Gastrocnemius medialis (tissue), 4 donors: ENCODE data around the gene LCLAT1. TPM values are rescaled to one million over a fixed set of nuclear protein-coding genes. Genes with fewer than 3 reads are reported as not detected.

Experiments
- ATAC-seq, 2 donors: fragments of 150-250 bp; one replicate each; pipeline ENCODE4 v1.9.1; 2016
- DNase-seq, 2 donors: peaks; one replicate each; pipeline ENCODE4 v3.0.0-alpha.2; 2019
- H3K27ac ChIP-seq, 4 donors: fragments of 200-600 bp; sonication (generic); 1 replicate in 1 of 4; 2 replicates in 3 of 4; pipeline ENCODE4 v1.5.1; 2016 to 2018; ENCODE audit warnings: mild to moderate bottlenecking in 2 of 4, moderate library complexity in 1 of 4
- H3K27me3 ChIP-seq, 3 donors: fragments of 200-600 bp; sonication (generic) in 2 of 3; 1 replicate in 1 of 3; 2 replicates in 2 of 3; pipeline versions ENCODE4 v1.5.1 to v1.6.0; 2016 to 2019; ENCODE audit warnings: mild to moderate bottlenecking in 1 of 3, moderate library complexity in 1 of 3
- H3K36me3 ChIP-seq, 2 donors: fragments of 200-600 bp; sonication (generic) in 1 of 2; one replicate each; pipeline ENCODE4 v1.5.1; 2017 to 2018
- H3K4me1 ChIP-seq, 2 donors: fragments of 200-600 bp; sonication (generic) in 1 of 2; one replicate each; pipeline ENCODE4 v1.5.1; 2016 to 2017; ENCODE audit warnings: mild to moderate bottlenecking in 2 of 2
- H3K4me3 ChIP-seq, 4 donors: fragments of 200-600 bp; sonication (generic) in 3 of 4; 1 replicate in 1 of 4; 2 replicates in 3 of 4; pipeline ENCODE4 v1.5.1; 2016 to 2019; ENCODE audit warnings: mild to moderate bottlenecking in 2 of 4
- H3K9me3 ChIP-seq, 3 donors: fragments of 200-600 bp; sonication (generic) in 2 of 3; 1 replicate in 1 of 3; 2 replicates in 2 of 3; pipeline ENCODE4 v1.5.1; 2016 to 2019
- POLR2A ChIP-seq, 2 donors: fragments of 450-650 bp; IDR thresholded peaks; one replicate each; pipeline ENCODE4 v1.6.1; 2017; ENCODE audit warnings: antibody characterized with exemption in 2 of 2, mild to moderate bottlenecking in 2 of 2, moderate library complexity in 2 of 2
- in situ Hi-C, 4 donors: fragments of 200-750 bp; cut with MboI; loops; one replicate each; pipeline versions ENCODE4 v1.15.0 to v1.8.0; 2017; ENCODE audit warnings: low sequenced_read_pairs in 4 of 4
- intact Hi-C: fragments of 100-400 bp; cut with DNase I; formaldehyde crosslinking; loops from one replicate; pipeline ENCODE4 v1.15.1; 2023; ENCODE audit warnings: low total_unique reads
- total RNA-seq, 4 donors: library from RNA; depleted of rRNA; stranded (reverse); fragments of >200 nt; gene quantifications; one replicate each; pipeline versions ENCODE4 v1.1.0 to v1.2.3, GENCODE V29; 2016
- TF ChIP-seq, protein P1 (sequence below), 5 experiments: fragments of 450-650 bp in 3 of 5; fragments of 200-600 bp in 2 of 5; sonication (generic) in 2 of 5; IDR thresholded peaks in 4 of 5; conservative IDR thresholded peaks in 1 of 5; 1 replicate in 4 of 5; 2 replicates in 1 of 5; pipeline ENCODE4 v1.5.1; 2016 to 2019; ENCODE audit warnings: antibody characterized with exemption in 5 of 5, mild to moderate bottlenecking in 3 of 5, moderate library complexity in 3 of 5

The LCLAT1 gene
- total RNA-seq = 10 to 100 TPM in 2 of 4 donors, 1 to 10 TPM in 2; 4.3 to 14.5 (median 11.3) TPM

DNA sequence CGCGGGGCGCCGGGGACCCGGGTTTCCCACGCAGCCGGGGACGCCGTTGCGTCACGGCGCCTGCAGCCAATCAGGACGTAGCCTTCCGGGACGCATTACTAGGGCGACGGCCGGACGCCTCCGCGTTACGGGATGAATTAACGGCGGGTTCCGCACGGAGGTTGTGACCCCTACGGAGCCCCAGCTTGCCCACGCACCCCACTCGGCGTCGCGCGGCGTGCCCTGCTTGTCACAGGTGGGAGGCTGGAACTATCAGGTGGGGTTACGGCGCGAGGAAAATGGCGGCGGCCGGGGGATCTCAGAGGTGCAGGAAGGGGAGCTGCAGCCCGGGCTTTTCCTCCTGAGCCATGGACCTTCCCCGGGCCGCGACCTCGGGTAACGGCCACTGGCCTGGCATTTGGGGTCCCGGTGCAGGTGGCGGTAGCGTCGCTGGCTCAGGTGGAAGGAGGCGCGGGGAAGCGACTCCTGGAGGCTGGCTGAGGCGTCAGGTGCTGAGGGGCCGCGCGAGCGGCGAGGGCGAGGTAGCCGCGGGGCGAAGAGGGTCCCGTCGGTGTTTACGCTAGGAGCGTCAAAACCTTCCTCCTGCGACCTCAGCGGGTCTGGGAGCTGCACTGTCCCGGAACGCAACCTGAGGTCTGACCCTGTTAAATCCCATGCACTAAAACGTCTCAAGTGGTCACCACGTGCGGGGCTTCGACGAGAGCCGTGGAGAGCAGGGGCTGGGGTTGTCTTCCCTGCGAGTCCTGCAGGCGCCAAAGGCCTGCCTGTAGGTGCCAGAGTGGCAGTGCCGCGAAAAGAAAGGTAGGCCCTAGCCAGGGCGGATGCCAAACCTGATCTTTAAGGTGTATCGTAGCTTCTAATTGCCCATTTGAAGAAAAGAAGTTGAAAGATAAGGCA lies at the start of gene LCLAT1:
Gene LCLAT1 (plus strand): TSS at position 98 of the 897 bp plus-strand sequence. CDS start 78,345 bp downstream, outside the sequence.
- in situ Hi-C loops = no loop called here

DNA sequence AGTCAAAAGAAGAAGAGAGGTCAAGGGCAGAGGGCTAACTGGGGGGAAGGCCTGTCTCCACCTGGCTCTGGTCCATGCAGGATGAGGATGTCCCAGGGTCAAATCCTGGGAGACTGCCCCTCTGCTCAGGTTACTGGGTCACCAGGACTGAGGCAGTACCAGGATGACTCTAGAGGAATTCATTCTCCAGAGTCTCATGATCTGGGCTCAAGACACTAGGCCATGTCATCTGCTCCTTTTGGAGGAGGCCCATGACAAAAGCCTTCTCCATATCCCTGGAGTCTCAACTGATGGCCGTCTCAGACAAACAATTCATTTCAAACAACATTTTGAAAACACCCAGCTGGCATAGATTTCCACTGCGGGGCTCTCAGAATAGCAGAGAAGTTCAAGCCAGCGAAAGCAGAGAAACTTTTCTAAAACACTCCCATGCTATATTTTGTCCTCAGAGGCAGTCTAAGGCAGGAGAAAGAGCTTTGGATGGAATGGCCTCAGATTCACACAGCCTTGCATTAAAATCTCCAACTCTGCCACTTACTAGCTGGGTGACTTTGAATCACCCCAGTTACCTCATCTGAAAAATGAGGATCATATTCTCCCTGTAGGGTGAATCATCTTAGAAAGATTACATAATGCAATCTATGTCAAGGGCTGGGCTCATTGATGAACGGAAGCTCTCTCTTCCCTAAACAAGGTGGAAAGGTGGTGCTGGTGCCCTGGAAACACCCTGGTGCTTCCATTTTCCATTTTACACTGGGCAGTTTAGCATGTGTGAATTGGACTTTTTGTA lies 48.8 kb upstream of the LCLAT1 start:
- no peak for ATAC-seq
- H3K36me3 ChIP-seq = no peaks in the 10 kb centered on the region
- intact Hi-C loops = no loop called here
- H3K27me3 ChIP-seq = no peaks in the 10 kb centered on the region
- no peaks in the 10 kb centered on the region for H3K9me3 ChIP-seq
- H3K4me3 ChIP-seq = no peak overlapping the region
- DNase-seq = no peak
- H3K27ac ChIP-seq = no peak overlapping the region
- in situ Hi-C loops = no loop called here
- no peaks in the 10 kb centered on the region for H3K4me1 ChIP-seq
- TF ChIP-seq, protein P1, sequence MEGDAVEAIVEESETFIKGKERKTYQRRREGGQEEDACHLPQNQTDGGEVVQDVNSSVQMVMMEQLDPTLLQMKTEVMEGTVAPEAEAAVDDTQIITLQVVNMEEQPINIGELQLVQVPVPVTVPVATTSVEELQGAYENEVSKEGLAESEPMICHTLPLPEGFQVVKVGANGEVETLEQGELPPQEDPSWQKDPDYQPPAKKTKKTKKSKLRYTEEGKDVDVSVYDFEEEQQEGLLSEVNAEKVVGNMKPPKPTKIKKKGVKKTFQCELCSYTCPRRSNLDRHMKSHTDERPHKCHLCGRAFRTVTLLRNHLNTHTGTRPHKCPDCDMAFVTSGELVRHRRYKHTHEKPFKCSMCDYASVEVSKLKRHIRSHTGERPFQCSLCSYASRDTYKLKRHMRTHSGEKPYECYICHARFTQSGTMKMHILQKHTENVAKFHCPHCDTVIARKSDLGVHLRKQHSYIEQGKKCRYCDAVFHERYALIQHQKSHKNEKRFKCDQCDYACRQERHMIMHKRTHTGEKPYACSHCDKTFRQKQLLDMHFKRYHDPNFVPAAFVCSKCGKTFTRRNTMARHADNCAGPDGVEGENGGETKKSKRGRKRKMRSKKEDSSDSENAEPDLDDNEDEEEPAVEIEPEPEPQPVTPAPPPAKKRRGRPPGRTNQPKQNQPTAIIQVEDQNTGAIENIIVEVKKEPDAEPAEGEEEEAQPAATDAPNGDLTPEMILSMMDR (IDR thresholded peaks at IDR 0.05 in 4 of 5, conservative IDR thresholded peaks at IDR 0.05 in 1 of 5) = no peak
- no peak for TF ChIP-seq POLR2A (IDR thresholded peaks at IDR 0.05)

More for the DNA sequence above, at the start of gene LCLAT1:
- H3K27ac ChIP-seq = peak within 1 kb of the TSS; percentile 68 to 88 (median 79)
- H3K4me3 ChIP-seq = peak within 1 kb of the TSS; percentile 72 to 99 (median 96)
- TF ChIP-seq, protein P1 (IDR thresholded peaks at IDR 0.05 in 4 of 5, conservative IDR thresholded peaks at IDR 0.05 in 1 of 5) = no peak
- no peak for TF ChIP-seq POLR2A (IDR thresholded peaks at IDR 0.05)
- no peaks in the 10 kb centered on the region for H3K36me3 ChIP-seq
- no peaks in the 10 kb centered on the region for H3K9me3 ChIP-seq
- peak; percentile 90 to 91 for ATAC-seq
- intact Hi-C loops = loop anchor here (5.0 to 10.0 kb wide), 3 partner anchors 65 to 257 kb away; no protein-coding TSS in a partner anchor
- H3K27me3 ChIP-seq = no peaks in the 10 kb centered on the region
- peak; percentile 64 to 71 for DNase-seq
- peaks cover 17 to 18% of the 10 kb centered on the region in 2 donors for H3K4me1 ChIP-seq

DNA sequence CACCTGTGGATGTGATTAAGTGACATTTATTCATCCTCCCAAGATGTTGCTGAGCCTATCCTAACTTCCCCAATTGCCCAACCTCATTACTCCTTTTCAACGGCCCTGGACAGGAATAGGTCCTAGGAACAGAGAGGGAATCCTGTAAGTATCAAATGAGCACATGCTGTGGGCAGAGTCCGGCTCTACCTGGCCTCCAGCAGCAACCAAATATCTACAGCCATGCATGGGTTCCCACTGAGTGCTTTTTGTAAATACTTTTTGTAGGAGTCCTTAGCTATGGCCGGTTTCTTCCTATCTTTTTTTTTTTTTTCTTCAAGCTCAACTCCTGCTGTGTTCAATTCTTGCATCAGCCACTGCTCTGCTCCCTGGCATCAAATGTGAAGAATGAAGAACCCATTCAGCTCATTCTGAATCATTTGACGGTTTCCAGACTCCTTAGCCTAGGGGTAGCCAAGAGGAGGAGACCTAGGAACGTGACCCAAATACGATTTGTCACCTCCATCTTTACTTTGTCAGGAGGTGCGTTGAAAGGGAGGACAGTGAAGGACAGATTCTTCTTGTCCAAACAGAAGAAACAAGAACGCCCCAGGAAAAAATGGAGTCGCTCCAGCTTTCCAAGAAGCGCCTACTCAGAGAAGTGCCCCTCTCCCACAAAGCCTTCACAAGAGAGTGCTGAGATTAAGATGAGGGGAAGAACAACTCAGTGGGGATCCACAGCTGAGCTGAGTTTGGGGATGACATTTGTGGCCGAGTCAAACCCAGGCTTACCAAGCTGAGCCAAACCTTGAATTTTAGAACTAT lies 46.7 kb upstream of the LCLAT1 start:
- Histone ChIP-seq H3K27me3 (no peaks in the 10 kb centered on the region), H3K36me3 (no peaks in the 10 kb centered on the region), H3K9me3 (no peaks in the 10 kb centered on the region), H3K4me3 (no peak overlapping the region), H3K4me1 (peaks cover 0 to 10% of the 10 kb centered on the region in 2 donors), H3K27ac (no peak overlapping the region)
- no peak for ATAC-seq
- DNase-seq = no peak
- intact Hi-C loops = loop anchor here (10.0 kb wide), 1 partner anchor 166 kb away; the partner anchor contains the start of gene LBH
- in situ Hi-C loops = no loop called here
- TF ChIP-seq, protein P1 (IDR thresholded peaks at IDR 0.05 in 4 of 5, conservative IDR thresholded peaks at IDR 0.05 in 1 of 5) = no peak

DNA sequence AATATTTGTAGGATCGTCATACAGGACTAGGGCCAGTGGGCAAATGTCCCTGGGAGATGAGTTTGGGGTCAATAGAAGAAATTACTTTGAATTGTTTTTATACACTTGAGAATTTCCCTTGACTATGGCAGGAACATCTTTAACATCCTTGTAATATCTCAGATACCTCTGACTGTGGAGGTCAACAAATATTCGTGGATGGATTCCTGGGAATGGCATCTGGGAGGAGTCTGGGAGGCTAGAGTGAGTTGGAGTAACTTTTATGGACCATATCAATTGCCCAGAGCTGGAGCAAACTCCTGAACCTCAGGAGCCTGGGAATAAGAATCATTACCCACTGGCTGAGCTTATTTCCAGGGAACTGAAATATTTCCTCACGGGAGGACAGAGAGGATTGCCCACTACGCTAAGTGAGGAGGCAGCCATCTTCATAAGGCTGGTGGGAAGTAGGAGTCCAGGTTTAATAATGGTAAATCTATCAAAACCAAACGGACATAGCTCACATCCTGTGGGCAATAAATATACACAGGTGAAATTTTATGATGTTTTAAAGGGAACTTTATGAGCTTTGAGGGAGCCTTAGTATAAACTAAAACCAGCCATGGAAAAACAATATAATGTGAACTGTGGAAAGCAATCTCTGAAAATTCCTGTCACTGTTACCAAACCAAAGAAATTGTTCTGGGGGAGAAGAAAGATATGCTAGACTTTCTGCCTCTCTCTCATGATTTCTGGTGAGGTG lies 44.4 kb upstream of the LCLAT1 start:
- H3K9me3 ChIP-seq = no peaks in the 10 kb centered on the region
- DNase-seq (no peak), ATAC-seq (no peak)
- no peak for TF ChIP-seq POLR2A (IDR thresholded peaks at IDR 0.05)
- TF ChIP-seq, protein P1 (IDR thresholded peaks at IDR 0.05 in 4 of 5, conservative IDR thresholded peaks at IDR 0.05 in 1 of 5) = no peak
- intact Hi-C loops = loop anchor here (10.0 kb wide), 1 partner anchor 168 kb away; the partner anchor contains the start of gene LBH
- H3K4me3 ChIP-seq = no peak overlapping the region
- no peaks in the 10 kb centered on the region for H3K36me3 ChIP-seq
- no peaks in the 10 kb centered on the region for H3K27me3 ChIP-seq
- no peak overlapping the region for H3K27ac ChIP-seq
- peaks cover 4 to 10% of the 10 kb centered on the region in 2 donors for H3K4me1 ChIP-seq
- in situ Hi-C loops = no loop called here
